Glomerular endothelial cell (primary cell): ENCODE results near the gene INPP4B. TPM values are rescaled to one million over a fixed set of nuclear protein-coding genes. Genes with fewer than 3 reads are reported as not detected.

Experiments used
- DNase-seq: peaks from one replicate; pipeline ENCODE4 v3.0.0-alpha.2; 2011; ENCODE audit warnings: low read depth, low spot score; ENCODE audit errors: extremely low read depth
- total RNA-seq: library from RNA; depleted of rRNA; stranded (reverse); fragments of >200 nt; gene quantifications from 2 replicates; pipeline ENCODE4 v1.2.3, GENCODE V29; 2015

Gene INPP4B
- total RNA-seq, 1 donor from 2014 or later: 2.3 TPM

DNA sequence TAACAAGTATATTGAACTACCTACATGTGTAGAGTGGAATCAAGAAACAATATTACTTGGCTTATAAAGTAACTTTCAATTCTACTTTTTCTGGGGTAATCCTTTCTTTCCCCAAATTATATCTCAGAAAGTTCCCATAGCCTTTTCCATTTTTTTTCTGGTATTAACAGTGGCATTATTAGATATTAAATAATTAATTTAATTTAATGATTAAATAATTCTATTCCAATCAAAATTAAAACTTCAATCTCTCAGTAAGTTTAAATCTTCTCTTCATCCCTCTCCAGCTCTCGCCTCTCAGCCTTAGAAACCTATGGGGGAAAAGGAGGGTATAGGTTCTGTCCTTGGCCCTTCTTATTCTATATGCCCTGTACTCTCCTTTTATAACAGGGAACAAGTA is 262.4 kb downstream of the INPP4B start:
- DNase-seq: no peak

DNA sequence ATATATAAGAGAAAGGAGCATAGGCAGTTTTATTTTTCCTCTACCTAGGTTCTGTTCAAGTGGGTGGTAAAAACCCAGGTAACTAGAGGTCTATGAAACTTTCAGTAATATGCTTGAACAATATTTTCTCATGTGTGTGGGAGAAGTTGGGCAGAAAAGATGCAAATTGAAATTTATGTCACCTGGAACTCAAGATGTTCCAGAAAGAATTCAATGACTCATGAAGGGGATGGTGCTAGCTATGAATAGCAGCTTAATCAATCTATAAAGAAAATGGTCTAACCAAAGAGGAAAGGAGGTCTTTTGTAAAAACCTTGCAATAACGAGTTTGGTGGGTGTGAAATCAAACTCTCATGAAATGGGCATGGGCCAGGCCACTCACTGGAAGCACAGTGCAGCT is 263.8 kb downstream of the INPP4B start:
- DNase-seq: no peak

DNA sequence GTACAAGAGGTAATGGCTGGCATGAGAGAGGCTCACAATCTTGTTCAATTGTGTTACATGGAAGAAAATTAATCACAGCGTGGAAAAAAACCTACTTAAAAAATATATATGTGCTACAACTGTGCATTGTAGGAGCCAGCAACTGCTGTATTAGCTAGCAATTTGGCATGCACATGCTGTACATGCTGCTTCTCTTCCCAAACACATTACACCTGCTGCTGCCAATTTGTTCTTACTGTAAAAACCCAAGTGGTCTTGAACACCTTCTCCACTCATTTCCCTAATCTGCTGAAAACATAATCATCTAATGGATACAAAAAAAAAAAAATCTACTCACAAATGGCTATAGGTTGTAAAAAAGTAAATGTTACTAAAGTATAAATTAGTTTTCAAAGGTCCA is 264.2 kb downstream of the INPP4B start:
- DNase-seq: no peak

DNA sequence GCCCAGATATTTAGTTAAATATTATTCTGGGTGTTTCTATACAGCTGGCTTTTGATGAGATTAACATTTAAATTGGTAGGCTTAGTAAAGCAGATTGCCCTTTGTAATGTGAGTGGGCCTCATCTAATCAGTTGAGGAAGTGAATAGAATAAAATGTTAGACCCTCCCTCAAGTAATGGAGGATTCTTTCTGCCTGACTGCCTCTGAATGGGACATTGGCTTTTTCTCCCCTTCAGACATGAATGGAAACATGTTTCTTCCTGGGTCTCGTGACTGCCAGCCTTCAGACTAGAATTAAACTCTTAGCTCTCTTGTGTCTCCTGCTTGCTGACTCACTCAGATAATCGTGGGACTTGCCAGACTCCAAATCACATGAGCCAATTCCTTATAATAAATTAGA is 266.7 kb downstream of the INPP4B start:
- DNase-seq: no peak

DNA sequence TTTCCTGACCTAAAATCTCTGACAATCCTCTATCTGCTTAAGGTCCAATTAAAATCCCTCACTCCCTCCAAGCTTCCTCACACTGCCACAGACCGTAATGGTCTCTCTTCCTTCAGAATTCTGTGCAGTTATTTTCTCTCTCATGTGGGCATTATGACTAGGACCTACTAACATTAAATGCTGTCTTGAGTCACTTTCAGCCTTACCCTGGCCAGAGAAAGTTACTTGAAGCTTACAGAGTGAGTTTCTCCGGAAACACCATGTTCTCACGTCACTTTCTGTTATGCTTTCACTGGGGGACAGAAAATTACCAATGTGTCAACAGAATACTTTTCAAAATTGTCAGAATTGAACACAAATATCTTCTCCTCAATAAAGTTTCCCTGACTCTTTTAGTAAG is 271.8 kb downstream of the INPP4B start:
- DNase-seq: no peak

DNA sequence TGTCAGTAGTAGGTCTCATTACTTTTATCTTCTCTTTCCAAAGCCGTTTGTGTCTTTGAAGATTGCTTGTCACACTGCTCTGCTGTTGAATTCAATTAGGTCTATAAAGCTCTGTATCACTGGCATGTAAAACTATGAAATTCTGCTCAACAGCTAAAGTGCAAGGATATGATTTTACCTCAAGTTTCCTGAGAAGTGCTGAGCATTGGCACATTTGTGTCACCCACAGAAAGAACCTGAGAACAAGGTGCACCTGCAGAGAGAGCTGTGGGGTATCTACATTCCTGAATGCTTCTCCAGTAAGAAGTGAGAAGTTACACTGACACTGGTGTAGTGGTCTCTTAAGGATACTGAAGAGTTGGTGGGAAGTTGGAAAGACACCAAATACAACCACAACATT is 274.0 kb downstream of the INPP4B start:
- no peak for DNase-seq

DNA sequence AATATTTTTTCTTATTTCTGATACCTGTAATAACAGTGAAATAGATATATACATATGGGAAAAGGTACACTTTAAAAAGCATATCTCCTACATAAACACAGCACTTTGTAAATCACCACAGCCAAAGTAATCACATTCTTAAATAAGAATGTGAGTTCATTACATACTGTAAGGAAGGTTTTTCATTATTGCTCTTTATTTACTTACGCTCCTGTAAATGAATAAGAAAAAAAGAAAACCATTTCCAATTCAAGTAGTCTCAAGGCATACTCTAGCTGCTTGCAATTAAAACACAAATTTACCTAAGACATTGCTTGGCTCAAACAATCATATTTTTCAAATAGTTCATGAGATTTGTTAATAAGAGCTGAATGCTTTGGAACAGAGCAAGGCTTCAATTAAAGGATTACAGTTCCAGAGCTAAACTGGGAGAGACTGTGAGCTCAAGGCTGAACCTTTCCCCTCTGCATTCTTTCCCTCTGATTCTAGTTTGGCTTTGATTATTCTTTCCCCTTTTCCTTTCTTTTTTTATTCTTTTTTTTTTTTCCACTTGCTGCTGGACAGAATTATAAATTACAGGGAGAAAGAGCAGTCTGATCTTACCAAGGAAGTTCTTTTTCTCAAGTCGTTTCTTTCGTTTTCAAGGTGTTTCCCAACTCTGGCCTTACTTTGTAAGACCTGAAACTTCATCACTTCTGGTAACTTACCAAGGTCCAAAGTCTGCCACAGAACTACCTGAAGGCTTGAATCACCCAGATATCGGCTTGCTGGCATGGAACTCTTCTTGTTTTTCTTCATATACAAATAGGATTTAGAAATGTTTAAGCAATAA is 278.3 kb downstream of the INPP4B start:
- no peak for DNase-seq

DNA sequence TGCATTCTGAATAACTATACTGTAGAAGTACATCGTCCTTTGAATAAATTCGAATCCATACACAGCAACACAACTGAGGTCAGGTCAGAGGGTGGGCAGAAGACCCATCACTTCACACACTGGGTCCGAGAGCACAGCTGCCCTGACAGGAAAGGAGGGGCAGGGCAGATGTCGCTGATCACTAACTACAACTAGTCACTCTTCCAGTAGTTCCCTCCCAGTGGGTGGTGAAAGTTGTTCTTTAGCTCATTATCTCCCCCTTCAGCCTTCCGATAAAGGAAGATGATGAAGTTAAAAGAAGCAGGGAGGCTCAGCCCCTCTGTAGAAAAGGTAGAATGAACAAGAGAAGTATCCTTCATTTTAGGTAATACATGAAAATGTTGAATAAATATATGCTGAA is 278.9 kb downstream of the INPP4B start:
- no peak for DNase-seq

DNA sequence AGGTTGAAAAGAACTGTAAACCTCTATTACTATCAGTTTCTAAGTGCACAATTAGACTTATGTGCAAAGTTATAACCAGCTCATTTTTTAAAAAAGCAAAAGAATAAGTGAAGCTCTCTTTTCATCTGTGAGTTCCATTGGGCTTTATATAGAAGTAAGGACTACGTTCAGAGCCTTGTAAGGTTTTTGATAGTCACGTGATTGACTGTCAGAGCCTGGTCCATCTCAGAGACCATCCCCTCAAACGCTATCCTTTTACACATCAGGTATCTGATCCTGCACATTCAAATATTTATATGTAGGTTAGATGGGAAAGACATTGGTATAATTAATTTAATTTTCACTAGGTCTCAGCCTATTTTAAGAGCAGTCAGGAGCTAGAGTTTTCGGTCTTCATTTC is 279.3 kb downstream of the INPP4B start:
- no peak for DNase-seq

DNA sequence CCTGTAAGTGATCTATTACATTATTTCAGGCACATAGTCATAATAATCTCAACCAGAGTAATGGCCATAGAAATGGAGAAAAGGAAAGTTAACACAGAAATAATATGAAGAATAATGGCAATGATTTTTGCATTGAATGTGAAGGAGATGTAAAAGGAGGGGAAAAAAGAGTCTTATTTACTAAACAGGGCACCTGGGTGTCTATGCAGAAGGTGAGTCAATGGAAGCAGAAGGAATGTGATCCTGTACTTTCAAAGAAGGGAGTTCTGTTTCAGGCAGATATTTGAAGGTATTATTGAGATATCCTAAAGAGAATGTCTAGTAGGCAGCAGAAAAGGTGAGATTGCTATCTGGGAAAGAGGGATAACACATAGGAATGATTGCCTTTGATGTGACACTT is 279.9 kb downstream of the INPP4B start:
- no peak for DNase-seq

DNA sequence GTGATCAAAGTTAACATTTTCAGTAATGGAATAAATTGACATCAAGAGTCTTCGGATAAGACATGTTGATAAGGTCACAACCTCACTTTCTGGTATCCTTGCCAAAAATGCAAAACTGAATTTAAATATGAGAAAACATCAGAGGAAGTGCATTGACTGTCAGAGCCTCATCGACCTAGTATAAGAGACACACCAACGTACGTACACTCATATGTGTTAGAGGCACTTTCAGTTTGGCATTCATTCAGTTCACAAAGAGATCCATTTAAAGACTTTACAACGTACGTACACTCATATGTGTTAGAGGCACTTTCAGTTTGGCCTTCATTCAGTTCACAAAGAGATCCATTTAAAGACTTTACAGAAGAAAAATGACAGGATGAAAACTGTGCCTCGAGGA is 280.3 kb downstream of the INPP4B start:
- DNase-seq: no peak

DNA sequence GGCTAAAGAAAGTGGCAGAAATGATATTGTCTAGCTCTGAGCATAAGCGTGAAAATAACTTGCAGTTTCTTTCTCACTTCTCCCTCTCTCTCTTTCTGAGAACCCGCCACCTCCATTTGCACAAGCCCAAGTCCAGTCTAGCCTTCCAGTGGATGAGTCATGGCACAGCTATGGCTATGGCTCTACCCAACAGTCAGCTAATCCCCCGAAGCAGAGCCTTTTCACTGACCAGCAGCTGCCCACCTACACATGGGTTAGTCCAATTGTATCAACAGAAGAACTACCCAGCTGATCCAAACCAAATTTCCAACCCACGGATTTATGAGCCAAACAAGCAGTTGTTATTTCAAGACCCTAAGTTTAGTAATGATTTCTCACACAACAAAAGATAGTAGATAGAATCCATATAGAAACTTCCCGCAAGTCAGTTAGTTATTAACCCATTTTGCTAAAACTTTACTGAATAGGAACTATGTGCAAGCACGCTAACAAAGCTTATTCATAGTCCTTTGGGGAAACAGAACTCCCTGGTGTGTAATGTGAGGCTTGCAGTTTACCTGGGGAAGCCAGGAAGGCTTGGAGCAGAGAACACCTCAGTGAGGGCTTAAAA is 282.3 kb downstream of the INPP4B start:
- DNase-seq: no peak

DNA sequence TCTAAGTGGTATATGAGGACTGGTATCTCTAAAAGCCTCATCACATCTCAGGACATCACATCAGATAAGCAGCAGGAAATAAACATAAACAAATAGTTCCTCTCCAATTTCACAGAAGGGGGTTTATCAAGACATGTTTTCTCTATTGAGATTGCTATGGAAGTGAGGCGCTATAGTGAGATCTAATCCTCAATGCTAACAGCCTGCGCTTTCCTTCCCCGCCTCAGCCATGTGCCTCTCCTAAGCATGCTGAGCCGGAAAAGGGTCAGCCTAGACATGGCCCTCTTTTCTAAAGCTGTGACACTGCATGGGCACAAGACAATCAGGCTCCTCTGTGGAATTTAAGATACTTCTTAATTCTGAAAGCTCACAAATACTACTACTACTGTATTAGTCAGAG is 286.1 kb downstream of the INPP4B start:
- no peak for DNase-seq

DNA sequence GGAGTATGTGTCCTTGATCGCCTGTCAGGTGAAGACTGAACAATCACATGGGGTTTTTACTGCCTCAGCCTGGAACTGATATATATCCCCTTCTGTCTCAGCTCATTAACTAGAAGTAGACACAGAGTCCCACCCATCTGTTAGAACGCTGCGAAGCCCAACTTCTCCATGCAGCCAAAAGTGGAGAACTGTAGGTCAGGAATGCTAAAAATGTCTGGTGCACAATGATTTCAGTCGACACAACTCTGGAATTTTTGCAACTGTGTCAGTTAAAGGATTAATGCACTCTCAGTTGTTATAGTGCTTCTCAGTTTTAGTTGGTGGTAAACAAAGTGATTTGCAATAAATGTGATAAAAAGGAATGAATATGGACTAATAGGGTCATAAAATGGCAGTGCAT is 287.2 kb downstream of the INPP4B start:
- DNase-seq: no peak

DNA sequence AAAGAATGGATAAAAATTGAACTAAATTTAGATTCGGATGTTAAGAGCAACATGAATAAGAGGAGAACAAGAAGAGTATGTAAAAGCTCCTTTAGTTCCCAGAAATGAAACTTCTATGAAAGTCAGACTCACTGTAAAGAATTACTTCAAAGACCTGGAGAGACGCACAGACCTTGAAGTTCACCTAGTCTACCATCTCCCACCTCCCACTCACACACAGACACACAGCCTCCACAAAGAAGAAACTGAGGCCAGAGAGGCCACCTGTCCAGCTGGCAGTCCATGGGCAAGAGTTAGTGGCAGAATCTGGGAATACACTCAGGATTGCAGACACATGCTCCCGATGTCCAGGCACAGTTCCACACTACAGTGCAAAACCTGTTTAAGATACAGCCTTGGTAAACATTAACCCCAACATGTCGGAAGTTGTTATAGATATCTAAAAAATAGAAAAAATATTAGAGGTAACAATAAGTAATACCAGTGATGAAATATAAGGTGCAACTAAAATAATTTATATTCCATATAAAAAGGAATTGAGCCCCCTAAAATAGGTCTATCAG is 288.8 kb downstream of the INPP4B start:
- no peak for DNase-seq

DNA sequence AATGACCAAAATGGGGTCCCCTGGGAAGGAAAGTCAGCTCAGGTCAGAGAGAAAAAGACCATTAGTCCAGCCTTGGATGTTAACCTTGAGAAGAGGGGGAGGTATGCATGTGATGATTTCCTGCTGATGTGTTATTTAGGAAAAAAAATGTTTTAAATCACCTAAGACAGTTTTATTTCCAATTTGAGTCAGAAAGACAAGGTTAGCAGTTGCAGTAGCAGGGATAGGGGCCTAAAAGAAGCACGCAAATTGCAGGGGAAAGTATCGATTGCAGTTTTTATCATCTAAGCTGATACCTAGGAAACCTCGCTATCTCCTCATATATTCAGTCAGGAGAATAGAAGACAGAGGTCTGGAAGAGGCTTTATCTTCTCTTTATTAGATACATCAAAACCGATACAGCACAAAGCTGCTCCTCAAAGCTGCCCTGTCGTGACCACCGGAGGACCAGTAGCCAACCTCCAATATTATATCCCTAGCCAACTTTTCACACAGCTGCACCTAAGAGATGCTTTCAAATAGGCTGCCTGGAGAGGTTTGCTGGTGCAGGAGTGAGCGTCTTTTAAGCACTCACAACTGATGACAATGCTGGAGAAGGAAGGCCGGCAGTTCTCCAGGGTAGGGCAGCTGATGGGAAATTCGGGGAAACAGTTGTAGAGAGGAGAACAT is 289.4 kb downstream of the INPP4B start:
- DNase-seq: no peak

DNA sequence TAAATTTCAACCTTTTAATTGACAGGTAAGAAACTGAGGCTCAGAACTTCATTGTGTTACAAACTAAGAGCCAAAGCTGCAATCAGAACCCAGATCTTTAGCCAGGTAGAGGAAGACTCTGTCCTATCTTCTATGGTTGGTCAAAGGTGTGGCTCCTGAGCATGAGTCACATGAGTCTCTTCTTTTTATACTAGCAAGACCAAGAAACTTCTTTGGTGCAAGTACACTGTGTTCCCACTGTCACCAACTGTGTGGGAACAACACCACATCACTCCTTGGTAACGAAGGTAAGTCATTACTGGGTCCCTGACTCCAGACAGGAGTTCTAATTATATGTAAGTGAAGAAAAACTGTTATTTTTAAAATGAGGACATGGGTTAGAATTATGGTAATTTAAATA is 290.1 kb downstream of the INPP4B start:
- DNase-seq: no peak

DNA sequence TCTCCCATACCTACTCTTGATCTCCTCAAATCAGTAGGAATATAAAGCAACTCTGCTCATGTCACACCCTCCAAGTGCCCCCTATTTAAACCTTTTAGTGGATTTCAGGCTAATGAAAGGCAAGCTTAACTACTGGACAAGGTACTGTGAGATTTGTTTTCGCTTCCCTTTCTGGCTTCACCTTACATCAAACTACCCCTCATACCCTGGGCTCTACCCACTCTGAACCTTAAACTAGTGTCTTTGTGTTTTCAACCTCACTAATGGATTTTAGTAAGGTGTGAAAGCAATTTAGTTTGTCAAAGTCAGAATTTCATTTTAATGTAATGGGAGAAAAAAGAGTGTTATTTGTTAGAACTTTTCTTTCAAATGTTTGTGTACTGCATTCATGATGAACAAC is 291.7 kb downstream of the INPP4B start:
- DNase-seq: no peak

DNA sequence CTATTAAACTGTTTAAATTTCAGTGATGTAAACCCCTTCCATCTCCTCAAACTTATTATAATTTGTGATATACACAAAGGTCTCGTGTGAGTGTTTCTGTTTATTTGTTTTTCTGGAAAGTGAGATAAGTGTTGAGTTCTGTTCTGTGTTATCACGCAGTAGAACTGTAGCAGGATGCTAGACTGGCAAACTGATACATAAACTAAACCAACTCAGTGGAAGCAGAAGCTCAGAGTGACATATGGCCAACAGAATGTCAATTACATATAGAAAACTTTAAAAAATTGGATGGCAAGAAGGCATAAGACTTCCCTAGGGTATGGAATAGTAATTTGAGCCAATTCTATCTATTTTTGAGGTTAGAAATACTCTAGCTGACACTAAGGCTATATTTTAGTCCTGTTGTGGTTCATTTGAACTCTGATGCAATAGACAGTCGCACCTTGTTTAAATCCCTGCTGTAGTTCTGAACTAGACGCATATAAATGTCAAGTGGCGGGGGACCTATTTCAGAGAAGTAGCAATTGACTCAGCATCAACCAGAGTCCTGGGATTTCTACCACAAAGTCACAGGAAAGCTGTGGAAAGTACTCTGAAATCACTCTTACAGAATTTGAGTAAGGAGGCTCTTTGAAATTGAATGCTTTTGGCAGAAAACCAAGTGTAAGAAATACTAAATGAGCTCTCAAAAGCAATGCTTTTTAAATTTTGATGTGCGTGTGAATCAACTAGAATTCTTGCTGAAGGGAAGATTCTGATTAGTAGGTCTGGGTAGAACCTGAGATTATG is 294.4 kb downstream of the INPP4B start:
- no peak for DNase-seq

DNA sequence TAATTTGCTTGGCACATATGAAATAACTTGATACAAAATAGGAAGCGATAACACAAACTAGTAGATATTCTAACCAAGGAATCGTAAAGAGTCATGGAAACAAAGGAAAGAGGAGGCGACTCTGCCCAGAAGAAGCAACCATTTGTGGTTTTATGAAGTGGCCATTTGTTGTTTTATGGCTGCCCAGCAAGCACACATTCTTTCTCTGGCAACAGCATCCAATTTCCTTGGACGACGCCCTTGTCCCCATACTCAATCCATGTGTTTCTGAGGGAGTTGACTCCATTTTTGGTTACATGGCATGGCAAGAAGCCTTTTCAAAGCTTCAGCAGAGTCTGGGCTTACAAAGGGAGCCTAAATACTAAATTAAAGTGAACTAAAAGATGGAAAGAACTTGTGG is 295.1 kb downstream of the INPP4B start:
- no peak for DNase-seq
